HCT116 (cell line): ENCODE data around the gene BOD1. TPM values are rescaled to one million over a fixed set of nuclear protein-coding genes. Genes with fewer than 3 reads are reported as not detected.

Experiments
- ATAC-seq: fragments of 200-7000 bp; cut with Tn5 transposase; 2 replicates; pipeline ENCODE4 v1.9.1; 2020; ENCODE audit warnings: mild to moderate bottlenecking, moderate library complexity
- BruUV-seq: library from RNA; stranded (reverse); fragments of 400-500 nt; replicated peaks from 2 replicates; lab custom pipeline; 2021; lab: Mats Ljungman, UMichigan
- CTCF ChIA-PET: fragments of 300-600 bp; sonication (Branson Sonifier 250); formaldehyde crosslinking; loops from one replicate; lab custom pipeline; 2021; ENCODE audit warnings: antibody characterized with exemption; lab: Charles Lee
- POLR2A ChIA-PET: fragments of 300-600, 350-600 bp; sonication (Branson Sonifier 250); formaldehyde crosslinking; loops from one replicate; lab custom pipeline; 2021; ENCODE audit warnings: antibody characterized with exemption; lab: Charles Lee
- RAD21 ChIA-PET, 2 experiments: fragments of 300-600 bp; sonication (Branson Sonifier 250); formaldehyde crosslinking; loops; one replicate each; lab custom pipeline; 2023; ENCODE audit warnings: low total read pairs in 2 of 2; ENCODE audit not compliant: uncharacterized antibody in 2 of 2, unreplicated experiment in 2 of 2, low non-redundant PET in 1 of 2; lab: Charles Lee
- DNase-seq: peaks from one replicate; pipeline ENCODE4 v3.0.0-alpha.2; 2010; ENCODE audit warnings: low read depth, low spot score
- H2AFZ ChIP-seq: fragments of 200-600 bp; shearing (Covaris generic), sonication (generic); 2 replicates; pipeline ENCODE4 v1.6.1; 2017; ENCODE audit warnings: low read depth, mixed run types, mixed read lengths, antibody characterized with exemption, low read length; ENCODE audit not compliant: poor library complexity, severe bottlenecking
- H3K27ac ChIP-seq: 2 replicates; pipeline ENCODE4 v1.5.1; 2012; ENCODE audit warnings: low read depth, low read length
- H3K27me3 ChIP-seq: fragments of 200-600 bp; sonication (generic); 2 replicates; pipeline ENCODE4 v1.6.1; 2016; ENCODE audit warnings: mixed run types, low read length, mixed read lengths; ENCODE audit not compliant: insufficient read depth
- H3K36me3 ChIP-seq, 2 experiments: fragments of 200-500 bp in 1 of 2; fragments of 200-600 bp in 1 of 2; sonication (Bioruptor generic) in 1 of 2; sonication (generic) in 1 of 2; 2 replicates each; pipeline versions ENCODE4 v1.5.1 to v1.6.1; 2014 to 2016; ENCODE audit warnings: low read length in 2 of 2, inconsistent platforms in 1 of 2, mixed read lengths in 1 of 2, mixed run types in 1 of 2; ENCODE audit not compliant: insufficient read depth in 2 of 2, control insufficient read depth in 1 of 2
- H3K4me1 ChIP-seq, 2 experiments: fragments of 200-600 bp in 1 of 2; sonication (generic) in 1 of 2; 2 replicates each; pipeline versions ENCODE4 v1.5.1 to v1.6.1; 2012 to 2017; ENCODE audit warnings: low read length in 2 of 2, inconsistent platforms in 1 of 2, mild to moderate bottlenecking in 1 of 2, mixed read lengths in 1 of 2, mixed run types in 1 of 2, moderate library complexity in 1 of 2; ENCODE audit not compliant: insufficient read depth in 2 of 2, control insufficient read depth in 1 of 2
- H3K4me2 ChIP-seq: fragments of 200-600 bp; sonication (generic); 2 replicates; pipeline ENCODE4 v1.6.1; 2017; ENCODE audit warnings: mixed run types, low read length, mixed read lengths
- H3K4me3 ChIP-seq, 2 experiments: fragments of 200-600 bp in 1 of 2; sonication (generic) in 1 of 2; replicated peaks in 1 of 2; 2 replicates each; pipeline ENCODE4 v1.5.1; 2011 to 2016; ENCODE audit warnings: low read length in 2 of 2, control low read depth in 1 of 2, low read depth in 1 of 2, mild to moderate bottlenecking in 1 of 2, mixed read lengths in 1 of 2, mixed run types in 1 of 2
- H3K79me2 ChIP-seq: fragments of 200-600 bp; sonication (generic); 2 replicates; pipeline ENCODE4 v1.6.1; 2017; ENCODE audit warnings: mild to moderate bottlenecking, mixed run types, low read length, moderate library complexity, mixed read lengths; ENCODE audit not compliant: insufficient read depth
- H3K9ac ChIP-seq: fragments of 200-600 bp; sonication (generic); 2 replicates; pipeline ENCODE4 v1.6.1; 2016; ENCODE audit warnings: low read length, mixed read lengths
- H3K9me2 ChIP-seq: fragments of 200-600 bp; sonication (generic), shearing (Covaris generic); 2 replicates; pipeline ENCODE4 v1.6.1; 2017; ENCODE audit warnings: mixed run types, mild to moderate bottlenecking, moderate library complexity; ENCODE audit not compliant: insufficient read depth
- H3K9me3 ChIP-seq, 2 experiments: fragments of 200-500 bp in 1 of 2; fragments of 200-600 bp in 1 of 2; sonication (Bioruptor generic) in 1 of 2; sonication (generic) in 1 of 2; 2 replicates each; pipeline ENCODE4 v1.6.1; 2014 to 2017; ENCODE audit warnings: low read length in 2 of 2, mixed read lengths in 2 of 2, inconsistent platforms in 1 of 2, low read depth in 1 of 2, mild to moderate bottlenecking in 1 of 2, mixed run types in 1 of 2, moderate library complexity in 1 of 2; ENCODE audit not compliant: control insufficient read depth in 1 of 2, insufficient read depth in 1 of 2
- H4K20me1 ChIP-seq: fragments of 200-600 bp; sonication (generic), shearing (Covaris generic); 2 replicates; pipeline ENCODE4 v1.6.1; 2017; ENCODE audit warnings: mixed run types, mild to moderate bottlenecking, moderate library complexity; ENCODE audit not compliant: insufficient read depth
- CEBPB ChIP-seq: IDR thresholded peaks from 2 replicates; pipeline ENCODE4 v1.6.1; 2012; ENCODE audit warnings: low read depth
- ELF1 ChIP-seq: IDR thresholded peaks from 2 replicates; pipeline ENCODE4 v1.6.1; 2012; ENCODE audit warnings: low read depth, borderline replicate concordance
- EZH2phosphoT487 ChIP-seq: fragments of 200-600 bp; IDR thresholded peaks from 2 replicates; pipeline ENCODE4 v1.6.1; 2018; ENCODE audit warnings: antibody characterized with exemption, borderline replicate concordance
- JUND ChIP-seq: IDR thresholded peaks from 2 replicates; pipeline ENCODE4 v1.6.1; 2012
- POLR2A ChIP-seq: IDR thresholded peaks from 2 replicates; pipeline ENCODE4 v1.7.0; 2011; ENCODE audit warnings: borderline replicate concordance; ENCODE audit not compliant: insufficient read depth, insufficient read length; ENCODE audit errors: extremely low read depth
- SIN3A ChIP-seq: IDR thresholded peaks from 2 replicates; pipeline ENCODE4 v1.6.1; 2012; ENCODE audit warnings: low read depth
- SRF ChIP-seq: IDR thresholded peaks from 2 replicates; pipeline ENCODE4 v1.6.1; 2012; ENCODE audit warnings: low read depth
- ZNF274 ChIP-seq: fragments of 200-500 bp; sonication (Bioruptor generic); IDR thresholded peaks from 2 replicates; pipeline ENCODE4 v1.6.1; 2014; ENCODE audit warnings: mild to moderate bottlenecking, low read depth, low read length, inconsistent platforms
- intact Hi-C: fragments of 100-400 bp; cut with micrococcal nuclease; formaldehyde crosslinking; loops from 2 replicates; pipeline ENCODE4 v1.10.0; 2022
- total RNA-seq: library from RNA; stranded (reverse); gene quantifications from one replicate; pipeline ENCODE4 v1.2.1, GENCODE V29; 2021; ENCODE audit not compliant: unreplicated experiment
- TF ChIP-seq, protein P1 (sequence below), 3 experiments: fragments of 200-600 bp in 1 of 3; sonication (generic) in 1 of 3; IDR thresholded peaks in 2 of 3; conservative IDR thresholded peaks in 1 of 3; 2 replicates each; pipeline ENCODE4 v1.5.1; 2012 to 2017; ENCODE audit warnings: low read depth in 2 of 3, low read length in 2 of 3, antibody characterized with exemption in 1 of 3, borderline replicate concordance in 1 of 3, control low read depth in 1 of 3, mild to moderate bottlenecking in 1 of 3, mixed read lengths in 1 of 3, mixed run types in 1 of 3, moderate library complexity in 1 of 3; ENCODE audit not compliant: insufficient read depth in 1 of 3

BOD1 gene
- total RNA-seq, 1 experiment from 2014 or later: 60.2 TPM

DNA sequence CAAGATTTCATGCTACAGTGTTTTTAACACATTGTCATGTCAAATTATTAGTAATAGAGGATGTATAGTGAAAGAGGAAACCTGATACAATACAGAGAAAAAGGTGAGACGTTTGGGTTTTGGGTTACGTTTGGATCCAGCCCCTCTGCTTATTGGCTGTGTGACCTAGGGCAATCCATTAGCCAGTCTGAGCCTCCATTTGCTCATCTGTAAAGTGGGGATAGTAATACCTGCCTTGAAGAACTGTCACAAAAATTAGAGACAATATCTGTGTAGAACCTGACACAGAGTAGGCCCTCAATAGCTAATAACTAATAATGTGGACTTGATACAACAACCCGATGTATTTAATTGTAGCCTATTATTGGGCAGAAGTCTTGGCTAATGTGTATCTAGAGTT, 4.3 kb upstream of the BOD1 start:
- BruUV-seq: no TSS peak
- peaks cover 5% of the 10 kb centered on the region for H3K79me2 ChIP-seq
- RAD21 ChIA-PET: no interaction called here
- H3K9ac ChIP-seq: no peak overlapping the region
- POLR2A ChIA-PET: no interaction called here
- no peaks in the 10 kb centered on the region for H3K9me2 ChIP-seq
- no peak overlapping the region for H2AFZ ChIP-seq
- ATAC-seq (no peak), DNase-seq (no peak)
- TF ChIP-seq CEBPB: no peak
- no peak for TF ChIP-seq JUND
- no peak for TF ChIP-seq ELF1
- no peak for TF ChIP-seq SIN3A
- TF ChIP-seq EZH2phosphoT487: no peak
- TF ChIP-seq POLR2A: no peak
- TF ChIP-seq, protein P1, sequence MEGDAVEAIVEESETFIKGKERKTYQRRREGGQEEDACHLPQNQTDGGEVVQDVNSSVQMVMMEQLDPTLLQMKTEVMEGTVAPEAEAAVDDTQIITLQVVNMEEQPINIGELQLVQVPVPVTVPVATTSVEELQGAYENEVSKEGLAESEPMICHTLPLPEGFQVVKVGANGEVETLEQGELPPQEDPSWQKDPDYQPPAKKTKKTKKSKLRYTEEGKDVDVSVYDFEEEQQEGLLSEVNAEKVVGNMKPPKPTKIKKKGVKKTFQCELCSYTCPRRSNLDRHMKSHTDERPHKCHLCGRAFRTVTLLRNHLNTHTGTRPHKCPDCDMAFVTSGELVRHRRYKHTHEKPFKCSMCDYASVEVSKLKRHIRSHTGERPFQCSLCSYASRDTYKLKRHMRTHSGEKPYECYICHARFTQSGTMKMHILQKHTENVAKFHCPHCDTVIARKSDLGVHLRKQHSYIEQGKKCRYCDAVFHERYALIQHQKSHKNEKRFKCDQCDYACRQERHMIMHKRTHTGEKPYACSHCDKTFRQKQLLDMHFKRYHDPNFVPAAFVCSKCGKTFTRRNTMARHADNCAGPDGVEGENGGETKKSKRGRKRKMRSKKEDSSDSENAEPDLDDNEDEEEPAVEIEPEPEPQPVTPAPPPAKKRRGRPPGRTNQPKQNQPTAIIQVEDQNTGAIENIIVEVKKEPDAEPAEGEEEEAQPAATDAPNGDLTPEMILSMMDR (IDR thresholded peaks at IDR 0.05 in 2 of 3, conservative IDR thresholded peaks at IDR 0.05 in 1 of 3; ENCODE audit: borderline replicate concordance in 1 of 3, insufficient read depth in 1 of 3, low read depth in 2 of 3, low read length in 2 of 3): no peak
- no peak for TF ChIP-seq ZNF274
- TF ChIP-seq SRF: no peak
- no peak overlapping the region for H3K4me2 ChIP-seq
- no peak overlapping the region for H3K4me3 ChIP-seq
- H3K27me3 ChIP-seq: no peaks in the 10 kb centered on the region
- no peaks in the 10 kb centered on the region for H4K20me1 ChIP-seq
- no peaks in the 10 kb centered on the region for H3K9me3 ChIP-seq
- H3K4me1 ChIP-seq: peaks cover 4 to 5% of the 10 kb centered on the region in 2 experiments; a peak in 3 of 4 replicates
- intact Hi-C loops: no loop called here
- H3K36me3 ChIP-seq: no peaks in the 10 kb centered on the region
- CTCF ChIA-PET: interaction anchor here (6.8 kb wide), 1 partner anchor 352 kb away, joined by 73 read pairs; no protein-coding TSS in a partner anchor
- H3K27ac ChIP-seq: no peak overlapping the region
